BLaER1 (cell line): Measurements from ENCODE around the gene CREB5.

Experiments
- H3K27ac ChIP-seq: shearing (Covaris generic); formaldehyde crosslinking; 2 replicates; pipeline ENCODE4 v1.8.1; 2022
- H3K27me3 ChIP-seq: shearing (Covaris generic); formaldehyde crosslinking; 2 replicates; pipeline ENCODE4 v1.8.1; 2022
- H3K36me3 ChIP-seq: shearing (Covaris generic); formaldehyde crosslinking; 2 replicates; pipeline ENCODE4 v1.8.1; 2022
- H3K4me1 ChIP-seq: shearing (Covaris generic); formaldehyde crosslinking; 2 replicates; pipeline ENCODE4 v1.8.1; 2022
- H3K4me2 ChIP-seq: shearing (Covaris generic); formaldehyde crosslinking; 2 replicates; pipeline ENCODE4 v1.8.1; 2022
- H3K4me3 ChIP-seq: shearing (Covaris generic); formaldehyde crosslinking; 2 replicates; pipeline ENCODE4 v1.8.1; 2022
- H3K9ac ChIP-seq: shearing (Covaris generic); formaldehyde crosslinking; 2 replicates; pipeline ENCODE4 v1.8.1; 2022
- H3K9me3 ChIP-seq: shearing (Covaris generic); formaldehyde crosslinking; 2 replicates; pipeline ENCODE4 v1.8.1; 2022
- H4K20me1 ChIP-seq: shearing (Covaris generic); formaldehyde crosslinking; 2 replicates; pipeline ENCODE4 v1.8.1; 2022
- Cebpa-rat ChIP-seq: shearing (Covaris generic); IDR thresholded peaks from 2 replicates; pipeline ENCODE4 v1.8.1; 2022

Gene CREB5

GRCh38 chr7:28517606-28518005 lies 105.3 kb downstream of the CREB5 start:
- no peaks in the 10 kb centered on the region for H3K27me3 ChIP-seq
- no peaks in the 10 kb centered on the region for H4K20me1 ChIP-seq
- no peak overlapping the region for H3K4me2 ChIP-seq
- H3K27ac ChIP-seq, result no peak overlapping the region
- H3K36me3 ChIP-seq, result no peaks in the 10 kb centered on the region
- 0 out of 2 replicates have a peak, but pooled peaks cover 5% of the 10 kb centered on the region for H3K9me3 ChIP-seq
- no peak for TF ChIP-seq Cebpa-rat
- no peak overlapping the region for H3K4me3 ChIP-seq
- no peak overlapping the region for H3K9ac ChIP-seq
- peaks cover 22% of the 10 kb centered on the region for H3K4me1 ChIP-seq

DNA sequence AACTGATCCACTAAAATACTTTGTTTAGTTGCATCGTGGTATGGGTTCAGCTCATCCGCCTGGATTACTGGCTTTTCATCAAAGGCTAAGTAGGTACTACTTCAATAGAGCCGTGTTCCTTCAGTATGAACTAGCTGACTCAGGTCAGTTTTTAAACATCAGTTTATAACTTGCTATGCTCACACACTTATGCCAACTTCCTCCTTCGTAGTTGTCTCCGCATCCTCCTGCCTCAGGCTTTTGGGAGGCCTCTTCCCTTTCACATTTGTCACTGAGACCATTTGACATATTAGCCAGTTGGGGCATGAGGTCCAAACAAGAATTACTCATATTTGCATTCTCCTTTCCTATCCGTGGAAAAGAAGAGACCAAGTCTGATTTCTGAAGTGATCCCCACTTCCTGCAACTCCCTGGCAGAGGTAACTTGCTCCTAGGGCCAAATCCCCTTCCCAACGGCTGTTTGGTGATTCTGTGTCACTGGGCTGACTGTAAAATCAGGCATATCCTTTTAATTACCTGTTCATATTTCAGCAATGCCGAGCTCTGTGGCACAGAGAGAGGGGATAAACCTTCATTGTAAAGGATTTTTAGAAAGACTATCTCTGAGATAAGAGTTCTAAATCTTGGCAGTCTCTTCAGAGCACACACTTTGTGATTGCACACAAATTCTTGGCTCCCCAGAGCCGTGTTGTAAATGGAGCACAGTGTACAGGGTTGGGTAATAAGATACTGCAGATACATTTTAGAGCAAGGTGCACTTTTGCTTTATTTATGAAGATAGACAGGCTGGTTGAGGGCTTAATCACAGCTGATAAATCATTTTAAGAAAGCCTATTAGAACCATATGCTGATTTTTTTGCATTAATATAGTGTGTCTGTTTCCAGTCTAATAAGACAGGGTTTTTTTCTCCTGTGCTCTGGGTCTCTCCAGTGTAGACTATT lies 108.0 kb downstream of the CREB5 start:
- H3K4me1 ChIP-seq, result peaks cover 33% of the 10 kb centered on the region
- H3K27ac ChIP-seq, result no peak overlapping the region
- H3K4me2 ChIP-seq, result no peak overlapping the region
- TF ChIP-seq Cebpa-rat, result no peak
- no peaks in the 10 kb centered on the region for H3K36me3 ChIP-seq
- no peaks in the 10 kb centered on the region for H3K27me3 ChIP-seq
- no peak overlapping the region for H3K4me3 ChIP-seq
- H3K9ac ChIP-seq, result no peak overlapping the region
- no peaks in the 10 kb centered on the region for H3K9me3 ChIP-seq
- no peaks in the 10 kb centered on the region for H4K20me1 ChIP-seq

GRCh38 chr7:28524978-28525377 lies 112.7 kb downstream of the CREB5 start:
- Histone ChIP-seq H3K9me3 (no peaks in the 10 kb centered on the region), H3K36me3 (no peaks in the 10 kb centered on the region), H3K9ac (no peak overlapping the region), H3K4me2 (no peak overlapping the region), H3K4me3 (no peak overlapping the region), H3K4me1 (peaks cover 24% of the 10 kb centered on the region), H4K20me1 (no peaks in the 10 kb centered on the region), H3K27ac (no peak overlapping the region), H3K27me3 (no peaks in the 10 kb centered on the region)
- TF ChIP-seq Cebpa-rat, result no peak

- no peak for TF ChIP-seq Cebpa-rat
- Histone ChIP-seq H3K27ac (no peak overlapping the region), H3K4me3 (no peak overlapping the region), H3K4me2 (no peak overlapping the region), H3K27me3 (no peaks in the 10 kb centered on the region), H3K36me3 (no peaks in the 10 kb centered on the region), H4K20me1 (no peaks in the 10 kb centered on the region), H3K9ac (no peak overlapping the region), H3K9me3 (peaks cover 10% of the 10 kb centered on the region), H3K4me1 (peaks cover 9% of the 10 kb centered on the region)
Measured at GRCh38 chr7:28528899-28529298, 116.6 kb downstream of the CREB5 start.

DNA sequence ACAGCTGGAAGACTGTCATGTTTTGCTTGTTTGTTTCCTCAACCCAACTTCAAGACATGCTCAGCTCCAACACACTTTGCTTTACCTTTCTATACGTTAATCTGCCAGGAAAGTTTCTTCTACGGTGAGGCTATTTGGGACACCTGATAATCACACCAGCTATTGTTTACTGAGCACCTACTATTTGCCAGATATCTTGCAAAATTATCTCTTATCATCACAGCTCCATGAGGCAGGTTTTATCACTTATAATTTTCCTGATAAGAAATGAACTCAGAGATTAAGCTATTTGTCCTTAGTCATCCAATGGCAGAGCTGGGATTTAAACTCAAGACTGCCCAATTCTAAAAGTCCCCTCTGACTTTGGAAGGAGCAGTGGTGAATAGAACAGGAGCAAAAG lies 117.4 kb downstream of the CREB5 start:
- Histone ChIP-seq H4K20me1 (no peaks in the 10 kb centered on the region), H3K4me2 (no peak overlapping the region), H3K4me1 (0 out of 2 replicates have a peak, but pooled peaks cover 5% of the 10 kb centered on the region), H3K9ac (no peak overlapping the region), H3K4me3 (no peak overlapping the region), H3K27me3 (no peaks in the 10 kb centered on the region), H3K36me3 (no peaks in the 10 kb centered on the region), H3K9me3 (peaks cover 10% of the 10 kb centered on the region), H3K27ac (no peak overlapping the region)
- TF ChIP-seq Cebpa-rat, result no peak

DNA sequence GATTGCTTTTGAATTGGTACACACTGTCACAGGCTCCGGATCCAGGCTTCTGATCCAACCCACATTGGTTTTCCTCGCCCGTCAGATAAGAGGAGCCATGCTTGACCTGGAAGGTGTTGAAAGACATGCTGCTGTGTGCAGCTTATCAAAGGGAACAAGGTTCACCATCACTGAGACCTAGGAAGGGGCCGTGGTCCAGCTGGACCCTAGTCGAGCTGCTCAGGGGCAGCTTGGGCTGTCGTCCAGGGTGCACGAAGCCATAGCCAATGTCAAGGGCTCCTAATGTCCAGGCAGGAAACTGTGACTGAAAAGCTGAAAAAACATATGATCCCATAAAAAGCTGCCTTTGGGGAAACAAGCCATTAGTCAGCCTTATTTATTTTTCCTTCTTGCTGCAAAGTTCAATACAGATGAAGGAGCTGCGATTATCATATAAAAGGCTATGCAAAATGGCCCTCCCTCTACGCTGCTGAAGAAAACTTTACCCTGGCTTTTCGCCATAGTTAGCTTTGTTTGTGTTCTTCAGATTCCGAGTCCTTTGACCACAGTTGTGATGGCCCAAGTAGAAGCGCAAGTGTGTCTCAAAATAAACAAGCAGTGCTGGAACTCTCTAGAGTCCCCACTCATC lies 118.0 kb downstream of the CREB5 start:
- no peaks in the 10 kb centered on the region for H3K27me3 ChIP-seq
- H3K4me2 ChIP-seq, result no peak overlapping the region
- H4K20me1 ChIP-seq, result no peaks in the 10 kb centered on the region
- H3K9me3 ChIP-seq, result peaks cover 10% of the 10 kb centered on the region
- no peak overlapping the region for H3K4me3 ChIP-seq
- H3K4me1 ChIP-seq, result 0 out of 2 replicates have a peak, but pooled peaks cover 5% of the 10 kb centered on the region
- H3K9ac ChIP-seq, result no peak overlapping the region
- no peaks in the 10 kb centered on the region for H3K36me3 ChIP-seq
- TF ChIP-seq Cebpa-rat, result no peak
- no peak overlapping the region for H3K27ac ChIP-seq

DNA sequence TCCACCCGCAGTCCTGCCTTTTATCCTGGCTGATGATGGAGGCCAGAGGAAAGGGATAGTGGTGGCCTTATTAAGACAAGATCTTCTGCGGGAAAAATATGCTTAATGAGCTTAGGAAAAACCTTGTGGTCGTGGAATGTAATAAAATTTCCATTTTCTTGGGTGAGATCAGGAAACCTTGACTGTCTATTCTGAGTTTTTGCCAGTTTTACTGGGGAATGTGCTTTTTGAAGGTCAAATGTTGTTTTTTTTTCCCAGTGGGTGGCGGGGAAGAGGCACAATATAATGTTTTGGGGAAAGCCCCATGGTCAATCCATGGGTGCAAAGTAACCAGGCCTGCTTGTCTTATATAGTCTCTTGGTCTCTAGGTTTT lies 118.5 kb downstream of the CREB5 start:
- H3K27me3 ChIP-seq, result no peaks in the 10 kb centered on the region
- H3K9me3 ChIP-seq, result peaks cover 10% of the 10 kb centered on the region
- H3K36me3 ChIP-seq, result no peaks in the 10 kb centered on the region
- H3K4me3 ChIP-seq, result no peak overlapping the region
- H4K20me1 ChIP-seq, result no peaks in the 10 kb centered on the region
- H3K9ac ChIP-seq, result no peak overlapping the region
- no peak for TF ChIP-seq Cebpa-rat
- no peak overlapping the region for H3K4me2 ChIP-seq
- H3K27ac ChIP-seq, result no peak overlapping the region
- 0 out of 2 replicates have a peak, but pooled peaks cover 5% of the 10 kb centered on the region for H3K4me1 ChIP-seq

GRCh38 chr7:28531291-28531690 lies 119.0 kb downstream of the CREB5 start:
- no peaks in the 10 kb centered on the region for H3K36me3 ChIP-seq
- no peaks in the 10 kb centered on the region for H3K27me3 ChIP-seq
- H3K4me3 ChIP-seq, result no peak overlapping the region
- H3K4me2 ChIP-seq, result no peak overlapping the region
- no peak overlapping the region for H3K27ac ChIP-seq
- no peak overlapping the region for H3K9ac ChIP-seq
- H3K4me1 ChIP-seq, result 0 out of 2 replicates have a peak, but pooled peaks cover 5% of the 10 kb centered on the region
- TF ChIP-seq Cebpa-rat, result no peak
- peaks cover 10% of the 10 kb centered on the region for H3K9me3 ChIP-seq
- H4K20me1 ChIP-seq, result no peaks in the 10 kb centered on the region

GRCh38 chr7:28532181-28532580 lies 119.9 kb downstream of the CREB5 start:
- TF ChIP-seq Cebpa-rat, result no peak
- no peaks in the 10 kb centered on the region for H4K20me1 ChIP-seq

GRCh38 chr7:28533267-28533666 lies 120.9 kb downstream of the CREB5 start:
- no peak overlapping the region for H3K9ac ChIP-seq
- H3K27ac ChIP-seq, result no peak overlapping the region
- H3K36me3 ChIP-seq, result no peaks in the 10 kb centered on the region
- TF ChIP-seq Cebpa-rat, result no peak
- H3K9me3 ChIP-seq, result peaks cover 10% of the 10 kb centered on the region
- no peak overlapping the region for H3K4me3 ChIP-seq
- H3K27me3 ChIP-seq, result no peaks in the 10 kb centered on the region
- H4K20me1 ChIP-seq, result no peaks in the 10 kb centered on the region
- peak overlapping the region; percentile 9; the same call in 1 of the 2 replicates for H3K4me2 ChIP-seq
- 0 out of 2 replicates have a peak, but pooled peaks cover 5% of the 10 kb centered on the region for H3K4me1 ChIP-seq

More at GRCh38 chr7:28532181-28532580, 119.9 kb downstream of the CREB5 start:
- Histone ChIP-seq H3K9me3 (peaks cover 10% of the 10 kb centered on the region), H3K27me3 (no peaks in the 10 kb centered on the region), H3K4me1 (0 out of 2 replicates have a peak, but pooled peaks cover 5% of the 10 kb centered on the region), H3K9ac (no peak overlapping the region), H3K4me3 (no peak overlapping the region), H3K36me3 (no peaks in the 10 kb centered on the region), H3K4me2 (no peak overlapping the region), H3K27ac (no peak overlapping the region)
